ENCODE measurements around the gene ADGRF3. TPM values are rescaled to one million over a fixed set of nuclear protein-coding genes. Genes with fewer than 3 reads are reported as not detected.
A peak's percentile ranks its signal among the peaks of the same experiment; 100 is the strongest.

ADGRF3 gene
- total and polyA plus RNA-seq, 2 of the 13 experiments (the other 11 are each of a cell fraction or from before 2014, with no cell fraction given) = 0.40 to 1.5 TPM

- TF ChIP-seq ZNF746 (CRISPR knock-in tag; IDR thresholded peaks at IDR 0.05) = peak; percentile 79; the same call in 1 of the 2 replicates
- peak; percentile 92; the same call in 1 of the 2 replicates for TF ChIP-seq DNMT1 (CRISPR knock-in tag; IDR thresholded peaks at IDR 0.05)
- TF ChIP-seq, protein P1, sequence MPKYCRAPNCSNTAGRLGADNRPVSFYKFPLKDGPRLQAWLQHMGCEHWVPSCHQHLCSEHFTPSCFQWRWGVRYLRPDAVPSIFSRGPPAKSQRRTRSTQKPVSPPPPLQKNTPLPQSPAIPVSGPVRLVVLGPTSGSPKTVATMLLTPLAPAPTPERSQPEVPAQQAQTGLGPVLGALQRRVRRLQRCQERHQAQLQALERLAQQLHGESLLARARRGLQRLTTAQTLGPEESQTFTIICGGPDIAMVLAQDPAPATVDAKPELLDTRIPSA (CRISPR knock-in tag; IDR thresholded peaks at IDR 0.05; ENCODE audit: borderline replicate concordance) = no peak; the same call in 1 of the 2 replicates
- peak; percentile 91 for TF ChIP-seq ZNF850 (CRISPR knock-in tag; conservative IDR thresholded peaks at IDR 0.05)
- TF ChIP-seq ZNF598 (CRISPR knock-in tag; IDR thresholded peaks at IDR 0.05; ENCODE audit: borderline replicate concordance) = peak; percentile 75; the same call in 1 of the 2 replicates
- TF ChIP-seq ZSCAN5A (CRISPR knock-in tag; IDR thresholded peaks at IDR 0.05; ENCODE audit: borderline replicate concordance) = peak; percentile 83; the same call in 1 of the 2 replicates
- TF ChIP-seq MXD4 (CRISPR knock-in tag; IDR thresholded peaks at IDR 0.05) = peak; percentile 79
- peak; percentile 88 for TF ChIP-seq KMT2A (CRISPR knock-in tag; IDR thresholded peaks at IDR 0.05)
- TF ChIP-seq, protein P2, sequence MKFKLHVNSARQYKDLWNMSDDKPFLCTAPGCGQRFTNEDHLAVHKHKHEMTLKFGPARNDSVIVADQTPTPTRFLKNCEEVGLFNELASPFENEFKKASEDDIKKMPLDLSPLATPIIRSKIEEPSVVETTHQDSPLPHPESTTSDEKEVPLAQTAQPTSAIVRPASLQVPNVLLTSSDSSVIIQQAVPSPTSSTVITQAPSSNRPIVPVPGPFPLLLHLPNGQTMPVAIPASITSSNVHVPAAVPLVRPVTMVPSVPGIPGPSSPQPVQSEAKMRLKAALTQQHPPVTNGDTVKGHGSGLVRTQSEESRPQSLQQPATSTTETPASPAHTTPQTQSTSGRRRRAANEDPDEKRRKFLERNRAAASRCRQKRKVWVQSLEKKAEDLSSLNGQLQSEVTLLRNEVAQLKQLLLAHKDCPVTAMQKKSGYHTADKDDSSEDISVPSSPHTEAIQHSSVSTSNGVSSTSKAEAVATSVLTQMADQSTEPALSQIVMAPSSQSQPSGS (CRISPR knock-in tag; IDR thresholded peaks at IDR 0.05) = peak; percentile 97
- peak; percentile 36; the same call in 1 of the 2 replicates for TF ChIP-seq HCFC1 (IDR thresholded peaks at IDR 0.05; ENCODE audit: low read depth, low read length)
- TF ChIP-seq ZNF737 (CRISPR knock-in tag; IDR thresholded peaks at IDR 0.05; ENCODE audit: borderline replicate concordance) = peak; percentile 97
- peak; percentile 71; the same call in 1 of the 2 replicates for TF ChIP-seq ZNF333 (CRISPR knock-in tag; IDR thresholded peaks at IDR 0.05; ENCODE audit: borderline replicate concordance)
- TF ChIP-seq, protein P3, sequence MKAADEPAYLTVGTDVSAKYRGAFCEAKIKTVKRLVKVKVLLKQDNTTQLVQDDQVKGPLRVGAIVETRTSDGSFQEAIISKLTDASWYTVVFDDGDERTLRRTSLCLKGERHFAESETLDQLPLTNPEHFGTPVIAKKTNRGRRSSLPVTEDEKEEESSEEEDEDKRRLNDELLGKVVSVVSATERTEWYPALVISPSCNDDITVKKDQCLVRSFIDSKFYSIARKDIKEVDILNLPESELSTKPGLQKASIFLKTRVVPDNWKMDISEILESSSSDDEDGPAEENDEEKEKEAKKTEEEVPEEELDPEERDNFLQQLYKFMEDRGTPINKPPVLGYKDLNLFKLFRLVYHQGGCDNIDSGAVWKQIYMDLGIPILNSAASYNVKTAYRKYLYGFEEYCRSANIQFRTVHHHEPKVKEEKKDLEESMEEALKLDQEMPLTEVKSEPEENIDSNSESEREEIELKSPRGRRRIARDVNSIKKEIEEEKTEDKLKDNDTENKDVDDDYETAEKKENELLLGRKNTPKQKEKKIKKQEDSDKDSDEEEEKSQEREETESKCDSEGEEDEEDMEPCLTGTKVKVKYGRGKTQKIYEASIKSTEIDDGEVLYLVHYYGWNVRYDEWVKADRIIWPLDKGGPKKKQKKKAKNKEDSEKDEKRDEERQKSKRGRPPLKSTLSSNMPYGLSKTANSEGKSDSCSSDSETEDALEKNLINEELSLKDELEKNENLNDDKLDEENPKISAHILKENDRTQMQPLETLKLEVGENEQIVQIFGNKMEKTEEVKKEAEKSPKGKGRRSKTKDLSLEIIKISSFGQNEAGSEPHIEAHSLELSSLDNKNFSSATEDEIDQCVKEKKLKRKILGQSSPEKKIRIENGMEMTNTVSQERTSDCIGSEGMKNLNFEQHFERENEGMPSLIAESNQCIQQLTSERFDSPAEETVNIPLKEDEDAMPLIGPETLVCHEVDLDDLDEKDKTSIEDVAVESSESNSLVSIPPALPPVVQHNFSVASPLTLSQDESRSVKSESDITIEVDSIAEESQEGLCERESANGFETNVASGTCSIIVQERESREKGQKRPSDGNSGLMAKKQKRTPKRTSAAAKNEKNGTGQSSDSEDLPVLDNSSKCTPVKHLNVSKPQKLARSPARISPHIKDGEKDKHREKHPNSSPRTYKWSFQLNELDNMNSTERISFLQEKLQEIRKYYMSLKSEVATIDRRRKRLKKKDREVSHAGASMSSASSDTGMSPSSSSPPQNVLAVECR (CRISPR knock-in tag; IDR thresholded peaks at IDR 0.05; ENCODE audit: borderline replicate concordance) = peak; percentile 83
- TF ChIP-seq NPAS2 (CRISPR knock-in tag; IDR thresholded peaks at IDR 0.05; ENCODE audit: borderline replicate concordance) = no peak
- TF ChIP-seq PHF20 (CRISPR knock-in tag; IDR thresholded peaks at IDR 0.05) = peak; percentile 86
- TF ChIP-seq, protein P4, sequence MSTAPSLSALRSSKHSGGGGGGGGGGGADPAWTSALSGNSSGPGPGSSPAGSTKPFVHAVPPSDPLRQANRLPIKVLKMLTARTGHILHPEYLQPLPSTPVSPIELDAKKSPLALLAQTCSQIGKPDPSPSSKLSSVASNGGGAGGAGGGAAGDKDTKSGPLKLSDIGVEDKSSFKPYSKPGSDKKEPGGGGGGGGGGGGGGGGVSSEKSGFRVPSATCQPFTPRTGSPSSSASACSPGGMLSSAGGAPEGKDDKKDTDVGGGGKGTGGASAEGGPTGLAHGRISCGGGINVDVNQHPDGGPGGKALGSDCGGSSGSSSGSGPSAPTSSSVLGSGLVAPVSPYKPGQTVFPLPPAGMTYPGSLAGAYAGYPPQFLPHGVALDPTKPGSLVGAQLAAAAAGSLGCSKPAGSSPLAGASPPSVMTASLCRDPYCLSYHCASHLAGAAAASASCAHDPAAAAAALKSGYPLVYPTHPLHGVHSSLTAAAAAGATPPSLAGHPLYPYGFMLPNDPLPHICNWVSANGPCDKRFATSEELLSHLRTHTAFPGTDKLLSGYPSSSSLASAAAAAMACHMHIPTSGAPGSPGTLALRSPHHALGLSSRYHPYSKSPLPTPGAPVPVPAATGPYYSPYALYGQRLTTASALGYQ (CRISPR knock-in tag; IDR thresholded peaks at IDR 0.05) = 0 out of 2 replicates have a peak, but pooled peaks have one; percentile 14
- no peak for TF ChIP-seq KAT2B (IDR thresholded peaks at IDR 0.05; ENCODE audit: borderline replicate concordance, low read depth, low read length)
- no peak for TF ChIP-seq SRSF1 (optimal IDR thresholded peaks at IDR 0.05; ENCODE audit: low read depth, low read length)
Observed at GRCh38 chr2:26345545-26346453, 790 bp downstream of the ADGRF3 start, which contains the start of gene SELENOI (continued).
